K562 (cell line): ENCODE measurements around the gene ZNF785. TPM values are rescaled to one million over a fixed set of nuclear protein-coding genes. Genes with fewer than 3 reads are reported as not detected.

Experiments
- BHLHE40 ChIP-seq: IDR thresholded peaks from 2 replicates; pipeline ENCODE4 v1.6.1; 2011; ENCODE audit warnings: low read length, improper control_type of control experiment
- CC2D1A ChIP-seq: fragments of 450-650 bp; IDR thresholded peaks from 2 replicates; pipeline ENCODE4 v1.6.1; 2017; ENCODE audit warnings: mild to moderate bottlenecking
- CHD4 ChIP-seq: fragments of 200-600 bp; sonication (generic); IDR thresholded peaks from 3 replicates; pipeline ENCODE4 v1.6.1; 2012; ENCODE audit warnings: low read depth, mild to moderate bottlenecking, mixed read lengths, low read length, inconsistent platforms; ENCODE audit not compliant: insufficient read depth, insufficient replicate concordance, poor library complexity, severe bottlenecking
- DMBX1 ChIP-seq: fragments of 250-450 bp; sonication (Bioruptor Pico); IDR thresholded peaks from 2 replicates; pipeline ENCODE4 v1.8.0; 2022; ENCODE audit warnings: inconsistent platforms, mild to moderate bottlenecking, moderate library complexity, borderline replicate concordance
- ERF ChIP-seq: fragments of 450-650 bp; formaldehyde crosslinking; IDR thresholded peaks from 2 replicates; pipeline ENCODE4 v1.4.0; 2020; ENCODE audit warnings: mild to moderate bottlenecking, mixed read lengths
- ETS1 ChIP-seq: conservative IDR thresholded peaks from 2 replicates; pipeline ENCODE4 v1.6.1; 2011; ENCODE audit warnings: low read depth, mild to moderate bottlenecking, low read length; ENCODE audit not compliant: control insufficient read depth
- FOXO4 ChIP-seq: fragments of 450-650 bp; formaldehyde crosslinking; IDR thresholded peaks from 2 replicates; pipeline ENCODE4 v1.4.0; 2020; ENCODE audit warnings: mild to moderate bottlenecking, moderate library complexity
- MTF1 ChIP-seq: fragments of 250-450 bp; sonication (Bioruptor Pico); IDR thresholded peaks from 2 replicates; pipeline ENCODE4 v1.9.0; 2021; ENCODE audit warnings: moderate library complexity, mild to moderate bottlenecking, inconsistent platforms, borderline replicate concordance
- NCOA4 ChIP-seq: fragments of 450-650 bp; IDR thresholded peaks from 2 replicates; pipeline ENCODE4 v1.6.1; 2018; ENCODE audit warnings: mild to moderate bottlenecking; ENCODE audit not compliant: partially characterized antibody
- PRDM10 ChIP-seq: fragments of 450-650 bp; IDR thresholded peaks from 2 replicates; pipeline ENCODE4 v1.6.1; 2018; ENCODE audit not compliant: partially characterized antibody
- RAD21 ChIP-seq, 2 experiments: fragments of 250-450 bp in 1 of 2; fragments of 450-650 bp in 1 of 2; sonication (Bioruptor Pico) in 1 of 2; formaldehyde crosslinking in 1 of 2; IDR thresholded peaks in 1 of 2; conservative IDR thresholded peaks in 1 of 2; 2 replicates each; pipeline versions ENCODE4 v1.4.0 to v1.8.0; 2020 to 2022; ENCODE audit warnings: mild to moderate bottlenecking in 2 of 2, moderate library complexity in 1 of 2
- VEZF1 ChIP-seq: fragments of 200-800 bp; sonication (Bioruptor generic); IDR thresholded peaks from 2 replicates; pipeline ENCODE4 v1.6.1; 2017; ENCODE audit warnings: missing genetic modification characterization, missing compliant biosample characterization
- ZNF124 ChIP-seq: sonication (generic); formaldehyde crosslinking; IDR thresholded peaks from 2 replicates; pipeline ENCODE4 v1.8.1; 2022; ENCODE audit warnings: missing genetic modification reagents
- ZNF134 ChIP-seq: fragments of 250-450 bp; sonication (Bioruptor Pico); conservative IDR thresholded peaks from 2 replicates; pipeline ENCODE4 v1.4.0; 2020
- ZNF175 ChIP-seq: fragments of 200-800 bp; sonication (Bioruptor generic); IDR thresholded peaks from 2 replicates; pipeline ENCODE4 v1.6.1; 2016; ENCODE audit warnings: low read depth, mild to moderate bottlenecking, missing genetic modification characterization, missing compliant biosample characterization
- ZNF277 ChIP-seq: fragments of 250-450 bp; sonication (Bioruptor Pico); IDR thresholded peaks from 2 replicates; pipeline ENCODE4 v1.8.0; 2022; ENCODE audit warnings: inconsistent platforms, mild to moderate bottlenecking, moderate library complexity, borderline replicate concordance
- ZNF717 ChIP-seq: fragments of 250-450 bp; sonication (Bioruptor Pico); IDR thresholded peaks from 2 replicates; pipeline ENCODE4 v1.5.0; 2021
- ZNF764 ChIP-seq: fragments of 250-450 bp; sonication (Bioruptor Pico); IDR thresholded peaks from 2 replicates; pipeline ENCODE4 v1.4.0; 2020; ENCODE audit warnings: low read depth, mild to moderate bottlenecking, moderate library complexity
- polyA plus RNA-seq, 8 experiments: library from polyadenylated mRNA; depleted of rRNA in 4 of 8; stranded (reverse) in 5 of 8; unstranded in 3 of 8; fragments of >200 nt; fragmentation: Nextera tagmentation in 2 of 8; fragmentation: Illumina TruSeq in 1 of 8; extraction: Ambion mirVana in 2 of 8; extraction: Trizol in 1 of 8; gene quantifications; 2 replicates each; pipeline versions ENCODE4 v1.2.1 to v1.2.3, GENCODE V29; 2011 to 2014; ENCODE audit warnings: inconsistent platforms in 1 of 8, missing spikeins in 1 of 8
- total RNA-seq, 7 experiments: library from RNA; depleted of rRNA in 6 of 7; stranded (reverse); fragments of >200 nt in 6 of 7; fragmentation: Illumina TruSeq in 2 of 7; extraction: Trizol in 2 of 7; gene quantifications; 2 replicates each; pipeline versions ENCODE4 v1.2.1 to v1.2.3, GENCODE V29; 2011 to 2021; ENCODE audit warnings: low replicate concordance in 1 of 7

The ZNF785 gene
- total and polyA plus RNA-seq, 9 of the 15 experiments (the other 6 are each of a cell fraction or from before 2014, with no cell fraction given) = 0.64 to 11.0 (median 6.4) TPM

- TF ChIP-seq PRDM10 = no peak
- TF ChIP-seq BHLHE40 = no peak
- TF ChIP-seq VEZF1 (CRISPR knock-in tag) = no peak
- TF ChIP-seq ETS1 = no peak
- peak; percentile 92 for TF ChIP-seq CHD4
- no peak for TF ChIP-seq ZNF175 (CRISPR knock-in tag)
- TF ChIP-seq DMBX1 (CRISPR knock-in tag) = no peak
- TF ChIP-seq ZNF277 = no peak
- no peak for TF ChIP-seq ZNF134 (CRISPR knock-in tag)
- TF ChIP-seq ZNF717 (CRISPR knock-in tag) = no peak
- TF ChIP-seq ZNF124 (CRISPR knock-in tag) = no peak
- no peak for TF ChIP-seq FOXO4 (CRISPR knock-in tag)
- 0 out of 2 replicates have a peak, but pooled peaks have one; percentile 68 for TF ChIP-seq ZNF764 (CRISPR knock-in tag)
- no peak for TF ChIP-seq ERF (CRISPR knock-in tag)
- TF ChIP-seq RAD21 (CRISPR knock-in tag; conservative IDR thresholded peaks at IDR 0.05 in 1 of 2, IDR thresholded peaks at IDR 0.05 in 1 of 2) = no peak
- TF ChIP-seq NCOA4 = no peak
- TF ChIP-seq MTF1 (CRISPR knock-in tag) = no peak
- TF ChIP-seq CC2D1A = peak; percentile 40; the same call in 1 of the 2 replicates
These were observed 26.6 kb downstream of the ZNF785 start (continued) for GRCh38 chr16:30558789-30559377.
